A549 treated with AZD9567 at 1 μM for 4 hours (cell line): ENCODE measurements around the gene MT1E. TPM values are rescaled to one million over a fixed set of nuclear protein-coding genes. Genes with fewer than 3 reads are reported as not detected.

Source experiments
- total RNA-seq: library from RNA; stranded (reverse); fragments of 200-300 nt; extraction: Qiagen RNA extraction; gene quantifications from 5 replicates; pipeline ENCODE4 v1.2.3, GENCODE V29; 2022; ENCODE audit not compliant: insufficient read depth

MT1E gene
- total RNA-seq: not detected in 5 replicates

DNA sequence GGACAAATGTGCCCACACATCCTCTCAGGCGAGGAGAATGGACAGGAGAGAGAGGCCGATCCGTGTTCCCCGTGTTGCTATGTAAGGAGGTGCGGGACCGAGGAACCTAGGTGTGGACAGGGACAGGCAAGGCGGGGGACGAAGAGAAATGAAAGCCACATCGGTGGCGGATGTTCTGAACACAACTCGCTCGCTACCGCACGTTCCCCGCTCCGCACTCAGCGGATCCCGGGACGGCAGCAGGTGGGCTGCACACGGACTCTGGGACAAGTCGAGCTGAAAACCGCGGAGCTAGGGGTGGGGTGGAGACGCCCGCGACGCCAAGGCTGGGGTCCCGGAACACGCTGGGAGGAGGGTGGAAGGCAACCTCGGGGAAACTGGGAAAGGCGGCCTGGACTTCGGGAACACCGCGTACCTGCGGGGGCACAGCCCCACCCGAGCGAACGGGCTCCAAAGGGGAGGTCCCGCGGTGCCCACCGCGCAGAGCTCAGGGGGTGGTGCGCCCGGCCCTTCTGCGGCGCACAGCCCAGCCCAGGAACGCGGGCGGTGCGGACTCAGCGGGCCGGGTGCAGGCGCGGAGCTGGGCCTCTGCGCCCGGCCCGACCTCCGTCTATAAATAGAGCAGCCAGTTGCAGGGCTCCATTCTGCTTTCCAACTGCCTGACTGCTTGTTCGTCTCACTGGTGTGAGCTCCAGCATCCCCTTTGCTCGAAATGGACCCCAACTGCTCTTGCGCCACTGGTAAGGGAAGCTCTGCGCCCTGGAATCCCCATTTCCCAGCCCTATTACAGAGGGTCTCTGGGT lies at the start of gene MT1E:
TSS of gene MT1E (plus strand) at position 642 of the 803 bp plus-strand sequence. CDS start at position 713, 71 bp downstream.

DNA sequence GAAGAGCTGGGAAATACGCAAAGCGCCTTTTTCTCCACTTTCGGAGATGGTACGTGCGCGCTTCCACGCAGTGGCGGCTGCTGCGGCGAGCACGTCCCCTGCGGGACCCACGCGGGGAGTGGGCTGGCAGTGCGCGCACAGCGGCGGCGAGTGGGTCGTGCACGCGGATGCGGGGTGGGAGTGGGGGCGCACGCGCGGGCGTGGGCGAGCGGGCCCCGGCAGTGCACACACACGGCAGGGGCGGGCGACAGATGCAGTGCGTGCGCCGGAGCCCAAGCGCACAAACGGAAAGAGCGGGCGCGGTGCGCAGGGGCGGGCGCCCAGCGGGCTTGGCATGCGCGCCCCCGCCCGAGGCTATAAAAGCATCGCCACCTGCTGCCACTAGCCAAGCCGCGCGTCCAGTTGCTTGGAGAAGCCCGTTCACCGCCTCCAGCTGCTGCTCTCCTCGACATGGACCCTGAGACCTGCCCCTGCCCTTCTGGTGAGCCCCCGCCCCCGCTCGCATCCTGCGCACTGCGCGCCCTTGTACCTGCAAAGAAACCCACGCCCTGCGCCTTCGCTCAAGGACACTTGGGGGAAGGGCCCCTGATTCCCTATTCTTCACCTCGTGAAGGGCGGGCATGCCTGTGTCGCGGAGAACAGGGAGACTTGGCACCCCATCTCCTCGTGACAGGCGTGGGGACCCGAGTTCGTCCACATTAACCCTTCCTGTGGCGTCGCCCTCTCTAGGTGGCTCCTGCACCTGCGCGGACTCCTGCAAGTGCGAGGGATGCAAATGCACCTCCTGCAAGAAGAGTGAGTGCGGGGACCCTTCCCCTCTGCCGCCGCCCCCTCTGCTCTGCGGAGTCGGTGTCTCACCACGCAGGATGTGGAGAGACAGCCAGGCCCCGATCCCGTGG lies 36.2 kb upstream of the MT1E start, which contains the start of gene MT3:
TSS of gene MT3 (plus strand) at position 388 of the 899 bp plus-strand sequence. CDS start at position 451, 63 bp downstream.

DNA sequence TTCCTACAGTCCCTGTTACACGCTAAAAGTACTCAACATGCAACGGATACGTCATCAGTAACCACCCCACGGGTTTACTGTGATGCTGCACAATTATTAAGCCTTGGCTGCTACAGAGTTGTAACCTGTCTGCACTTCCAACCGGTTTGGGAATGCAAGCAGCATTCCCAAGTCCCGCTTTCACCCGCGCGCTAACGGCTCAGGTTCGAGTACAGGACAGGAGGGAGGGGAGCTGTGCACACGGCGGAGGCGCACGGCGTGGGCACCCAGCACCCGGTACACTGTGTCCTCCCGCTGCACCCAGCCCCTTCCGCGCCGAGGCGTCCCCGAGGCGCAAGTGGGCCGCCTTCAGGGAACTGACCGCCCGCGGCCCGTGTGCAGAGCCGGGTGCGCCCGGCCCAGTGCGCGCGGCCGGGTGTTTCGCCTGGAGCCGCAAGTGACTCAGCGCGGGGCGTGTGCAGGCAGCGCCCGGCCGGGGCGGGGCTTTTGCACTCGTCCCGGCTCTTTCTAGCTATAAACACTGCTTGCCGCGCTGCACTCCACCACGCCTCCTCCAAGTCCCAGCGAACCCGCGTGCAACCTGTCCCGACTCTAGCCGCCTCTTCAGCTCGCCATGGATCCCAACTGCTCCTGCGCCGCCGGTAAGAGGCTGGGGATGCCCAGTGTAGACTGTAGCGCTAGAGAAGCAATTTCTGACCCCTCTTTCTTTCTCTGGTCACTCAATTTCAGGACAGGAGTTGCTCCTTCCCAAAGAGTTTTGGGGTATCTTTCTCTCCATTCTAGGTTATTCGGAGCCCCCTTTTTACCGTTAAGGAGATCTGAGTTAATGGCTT lies 17.3 kb upstream of the MT1E start, which contains the start of gene MT2A:
TSS of gene MT2A (plus strand) at position 542 of the 833 bp plus-strand sequence. CDS start at position 614, 72 bp downstream.

DNA sequence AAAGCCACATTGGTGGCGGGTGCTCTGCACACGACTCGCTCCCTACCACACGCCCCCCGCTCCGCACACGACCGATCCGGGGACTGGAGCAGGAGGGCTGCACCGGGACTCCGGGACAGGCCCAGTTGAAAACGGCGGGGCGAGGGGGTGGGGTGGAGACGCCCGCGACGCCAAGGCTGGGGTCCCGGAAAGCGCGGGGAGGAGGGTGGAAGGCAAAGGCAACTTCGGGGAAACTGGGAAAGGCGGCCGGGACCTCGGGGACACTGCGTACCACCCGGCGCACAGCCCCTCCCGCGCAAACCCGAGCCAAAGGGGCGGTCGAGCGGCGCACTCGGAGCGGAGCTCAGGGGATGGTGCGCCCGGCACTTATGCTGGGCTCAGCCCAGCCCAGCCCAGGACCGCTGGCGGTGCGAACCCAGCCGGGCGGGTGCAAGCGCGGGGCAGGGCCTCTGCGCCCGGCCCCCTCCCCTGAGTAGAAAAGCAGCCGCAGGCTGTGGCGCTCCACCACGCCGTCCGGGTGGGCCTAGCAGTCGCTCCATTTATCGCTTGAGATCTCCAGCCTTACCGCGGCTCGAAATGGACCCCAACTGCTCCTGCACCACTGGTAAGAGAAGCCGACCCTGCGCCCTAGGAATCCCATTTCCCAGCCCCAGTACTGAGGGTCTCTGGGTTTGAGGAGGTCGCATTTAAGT lies 6.7 kb downstream of the MT1E start, which contains the start of gene MT1M:
TSS of gene MT1M (plus strand) at position 504 of the 692 bp plus-strand sequence. CDS start at position 577, 73 bp downstream.

DNA sequence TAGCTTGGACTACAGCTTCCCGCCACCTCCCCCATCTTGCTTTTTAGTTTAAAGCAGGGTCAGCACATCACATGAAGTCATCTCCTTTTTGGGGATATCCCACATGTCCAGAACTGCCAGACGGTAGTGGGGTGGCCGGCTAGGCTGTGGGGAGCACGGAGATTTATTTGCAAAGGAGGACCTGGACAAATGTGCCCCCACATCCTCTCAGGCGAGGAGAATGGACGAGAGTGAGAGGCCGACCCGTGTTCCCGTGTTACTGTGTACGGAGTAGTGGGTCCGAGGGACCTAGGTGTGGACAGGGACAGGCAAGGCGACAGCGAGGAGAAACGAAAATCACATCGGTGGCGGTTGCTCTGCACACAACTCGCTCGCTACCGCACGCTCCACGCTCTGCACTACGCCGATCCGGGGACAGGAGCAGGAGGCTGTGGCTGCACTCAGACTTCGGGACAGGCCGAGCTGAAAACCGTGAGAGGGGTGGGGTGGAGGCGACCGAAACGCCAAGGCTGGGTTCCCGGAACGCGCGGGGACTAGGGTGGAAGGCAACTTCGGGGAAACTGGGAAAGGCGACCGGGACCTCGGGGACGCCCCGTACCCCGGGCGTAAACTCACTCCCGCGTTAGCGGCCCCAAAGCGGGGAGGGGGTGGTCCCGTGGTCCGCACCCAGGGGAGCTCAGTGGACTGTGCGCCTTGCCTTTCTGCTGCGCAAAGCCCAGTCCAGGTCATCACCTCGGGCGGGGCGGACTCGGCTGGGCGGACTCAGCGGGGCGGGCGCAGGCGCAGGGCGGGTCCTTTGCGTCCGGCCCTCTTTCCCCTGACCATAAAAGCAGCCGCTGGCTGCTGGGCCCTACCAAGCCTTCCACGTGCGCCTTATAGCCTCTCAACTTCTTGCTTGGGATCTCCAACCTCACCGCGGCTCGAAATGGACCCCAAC lies 12.5 kb downstream of the MT1E start, which contains the start of gene MT1A:
TSS of gene MT1A (plus strand) at position 853 of the 937 bp plus-strand sequence. CDS start at position 926, 73 bp downstream.

DNA sequence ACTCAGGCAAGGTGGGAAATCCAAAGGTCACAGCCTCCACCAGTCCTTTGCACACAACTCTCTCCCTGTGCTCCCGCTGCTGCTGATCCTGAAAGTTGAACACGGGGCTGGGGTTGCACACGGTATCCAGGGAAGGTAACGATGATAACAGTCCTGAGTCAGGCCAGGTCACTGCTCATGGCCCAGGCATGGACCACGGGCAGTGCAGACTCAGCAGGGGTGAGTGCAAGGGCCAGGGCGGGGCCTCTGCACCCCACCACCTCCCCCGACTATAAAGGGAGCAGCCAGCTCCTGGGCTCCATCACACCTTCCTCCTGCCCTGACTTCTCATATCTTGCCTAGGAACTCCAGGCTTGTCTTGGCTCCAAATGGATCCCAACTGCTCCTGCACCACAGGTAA lies 26.0 kb downstream of the MT1E start, which contains the start of gene MT1B:
TSS of gene MT1B (plus strand) at position 301 of the 400 bp plus-strand sequence. CDS start at position 369, 68 bp downstream.

DNA sequence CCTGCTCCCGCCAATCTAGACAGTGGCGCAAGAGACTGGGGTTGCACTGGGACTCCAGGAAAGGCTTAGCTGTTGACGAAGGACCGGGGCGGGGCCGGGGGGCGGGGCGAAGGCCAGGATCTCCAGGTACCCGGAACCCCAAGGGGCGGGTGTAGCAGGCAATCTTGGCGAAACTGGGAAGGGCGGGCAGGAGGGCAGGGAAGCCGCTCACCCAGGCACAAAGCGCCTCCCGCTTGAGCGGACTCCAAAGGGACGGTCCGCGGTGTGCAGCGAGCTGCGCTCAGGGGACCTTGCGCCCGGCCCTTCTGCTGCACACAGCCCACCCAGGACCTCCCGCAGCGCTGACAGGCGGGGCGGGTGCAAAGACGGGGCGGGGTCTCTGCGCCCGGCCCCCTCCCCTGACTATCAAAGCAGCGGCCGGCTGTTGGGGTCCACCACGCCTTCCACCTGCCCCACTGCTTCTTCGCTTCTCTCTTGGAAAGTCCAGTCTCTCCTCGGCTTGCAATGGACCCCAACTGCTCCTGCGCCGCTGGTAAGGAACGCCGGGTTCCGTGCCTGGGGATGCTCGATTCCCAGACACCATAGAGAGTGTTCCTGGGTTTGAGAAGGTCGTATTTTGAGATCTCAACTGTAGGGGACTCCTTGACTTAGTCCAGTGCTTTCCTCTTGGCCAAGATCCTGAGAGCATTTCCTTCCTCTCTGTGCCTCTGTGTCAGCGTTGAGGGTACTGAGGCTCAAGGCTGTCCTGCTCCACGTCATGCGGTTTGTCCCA lies 32.2 kb downstream of the MT1E start, which contains the start of gene MT1F:
TSS of gene MT1F (plus strand) at position 405 of the 772 bp plus-strand sequence. CDS start at position 505, 100 bp downstream.

DNA sequence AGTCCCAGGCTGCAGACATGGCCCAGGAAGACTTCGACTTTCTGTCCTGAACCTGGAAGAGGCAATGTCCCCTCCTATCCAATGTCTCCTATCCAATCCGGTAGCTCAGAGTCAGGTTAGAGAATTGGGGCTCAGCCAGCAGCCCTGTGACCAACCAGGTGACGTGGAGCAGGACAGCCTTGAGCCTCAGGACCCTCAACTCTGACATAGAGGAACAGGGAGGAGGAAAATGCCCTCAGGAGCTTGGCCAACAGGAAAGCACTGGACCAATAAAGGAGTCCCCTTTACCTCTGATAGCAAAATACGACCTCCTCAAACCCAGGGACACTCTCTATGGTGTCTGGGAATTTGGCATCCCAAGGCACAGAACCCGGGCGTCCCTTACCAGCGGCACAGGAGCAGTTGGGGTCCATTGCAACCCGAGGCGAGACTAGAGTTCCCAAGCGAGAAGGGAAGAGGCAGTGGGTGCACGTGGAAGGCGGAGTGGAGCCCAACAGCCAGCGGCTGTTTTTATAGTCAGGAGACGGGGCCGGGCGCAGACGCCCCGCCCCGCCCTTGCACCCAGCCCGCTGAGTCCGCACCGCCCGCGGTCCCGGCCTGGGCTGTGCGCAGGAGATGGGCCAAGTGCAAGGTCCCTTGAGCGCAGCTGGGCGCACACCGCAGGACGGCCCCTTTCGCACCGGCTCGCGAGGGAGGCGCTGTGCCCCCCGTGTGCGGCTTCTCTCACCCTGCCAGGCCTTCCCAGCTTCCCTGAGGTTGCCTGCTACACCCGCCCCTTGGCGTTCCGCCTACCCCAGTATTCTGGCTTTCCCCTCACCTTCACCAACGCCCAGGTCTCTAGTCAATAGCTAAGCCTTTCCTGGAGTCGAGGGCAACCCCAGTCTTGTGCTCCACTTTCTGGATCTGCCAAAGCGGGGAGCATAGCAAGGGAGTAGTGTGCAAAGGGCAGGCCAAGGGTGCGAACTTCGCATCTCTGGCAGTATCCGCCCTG lies 42.3 kb downstream of the MT1E start, which contains the start of gene MT1G:
TSS of gene MT1G (minus strand) at position 485 of the 991 bp plus-strand sequence. CDS start at position 413, 72 bp downstream.

DNA sequence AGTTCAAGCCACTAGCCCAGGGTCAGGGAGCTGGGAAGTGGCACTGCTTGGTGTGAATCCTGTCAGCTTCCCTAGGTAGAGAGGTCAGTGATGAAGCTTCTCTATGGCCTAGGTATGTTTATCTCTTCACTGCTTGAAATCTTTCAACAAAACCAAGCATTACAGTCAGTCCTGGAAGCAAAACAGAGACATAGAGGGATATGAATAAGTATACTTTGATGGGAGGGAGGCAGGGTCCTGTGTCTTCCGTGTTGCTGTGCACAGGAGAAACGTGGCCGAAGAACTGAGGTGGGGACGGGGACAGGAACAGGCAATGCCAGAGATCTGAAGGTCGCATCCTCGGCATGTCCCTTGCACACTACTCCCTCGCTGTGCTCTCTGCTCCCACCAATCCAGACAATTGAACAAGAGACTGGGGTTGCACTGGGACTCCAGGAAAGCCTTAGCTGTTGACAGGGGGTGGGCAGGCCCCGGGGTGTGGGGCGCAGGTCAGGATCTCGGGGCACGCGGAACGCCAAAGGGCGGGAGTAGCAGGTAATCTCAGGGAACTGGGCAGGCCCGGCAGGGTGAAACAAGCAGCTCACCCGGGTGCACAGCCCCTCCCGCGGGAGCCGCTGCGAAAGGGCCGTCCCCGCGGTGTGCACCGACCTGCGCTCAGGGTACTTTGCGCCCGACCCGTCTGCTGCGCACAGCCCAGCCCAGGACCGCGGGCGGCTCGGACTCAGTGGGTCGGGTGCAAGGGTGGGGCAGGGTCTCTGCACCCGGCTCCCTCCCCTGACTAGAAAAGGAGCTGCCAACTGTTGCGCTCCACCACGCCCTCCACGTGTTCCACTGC lies 43.6 kb downstream of the MT1E start, which contains the start of gene MT1H:
TSS of gene MT1H (plus strand) at position 810 of the 835 bp plus-strand sequence. CDS start 71 bp downstream, outside the sequence.

Other genes with a start within 250 kb of the MT1E start
- 64.9 to 107 TPM (median 65.4 TPM) in 5 replicates for gene AMFR, start 200.2 kb upstream of the MT1E start, total RNA-seq
- 110 to 117 TPM (median 114 TPM) in 5 replicates for gene NUDT21, start 174.4 kb upstream of the MT1E start, total RNA-seq
- 79.0 to 119 TPM (median 82.4 TPM) in 5 replicates for gene OGFOD1, start 174.2 kb upstream of the MT1E start, total RNA-seq
- 17.4 to 38.4 TPM (median 22.4 TPM) in 5 replicates for gene BBS2, start 105.8 kb upstream of the MT1E start, total RNA-seq
- not detected in 5 replicates for gene MT4, start 60.7 kb upstream of the MT1E start, total RNA-seq
- 0.26 to 0.54 TPM (median 0.35 TPM) in 4 of 5 replicates, not detected in the other for gene MT3, start 36.3 kb upstream of the MT1E start, total RNA-seq
- 1,956 to 3,217 TPM (median 2,438 TPM) in 5 replicates for gene MT2A, start 17.2 kb upstream of the MT1E start, total RNA-seq
- gene MT1M, start 6.9 kb downstream of the MT1E start, total RNA-seq: not detected in 5 replicates
- 21.9 to 36.1 TPM (median 25.8 TPM) in 5 replicates for gene MT1A, start 12.9 kb downstream of the MT1E start, total RNA-seq
- gene MT1B, start 26.1 kb downstream of the MT1E start, total RNA-seq: 0.31 to 0.54 TPM in 2 of 5 replicates, not detected in the others
- 14.6 to 24.5 TPM (median 17.7 TPM) in 5 replicates for gene MT1F, start 32.2 kb downstream of the MT1E start, total RNA-seq
- gene MT1G, start 42.3 kb downstream of the MT1E start, total RNA-seq: 0.29 TPM in 1 of 5 replicates, not detected in the others
- not detected in 5 replicates for gene MT1H, start 44.0 kb downstream of the MT1E start, total RNA-seq
- 518 to 876 TPM (median 692 TPM) in 5 replicates for gene MT1X, start 56.7 kb downstream of the MT1E start, total RNA-seq
- 95.5 to 109 TPM (median 100 TPM) in 5 replicates for gene NUP93, start 104.3 kb downstream of the MT1E start, total RNA-seq
- 0.03 TPM in 1 of 5 replicates, not detected in the others for gene SLC12A3, start 239.4 kb downstream of the MT1E start, total RNA-seq